Large intestine (tissue), 3 donors: Measurements from ENCODE around the gene CLCC1. TPM values are rescaled to one million over a fixed set of nuclear protein-coding genes. Genes with fewer than 3 reads are reported as not detected.

Experiments
- DNase-seq, 2 donors: peaks; one replicate each; pipeline versions ENCODE4 v3.0.0 to v3.0.0-alpha.2; 2013
- H3K27ac ChIP-seq: one replicate; pipeline ENCODE4 v1.5.1; 2013; ENCODE audit warnings: low read length
- H3K27me3 ChIP-seq: 2 replicates; pipeline ENCODE4 v1.6.1; 2013; ENCODE audit warnings: low read length; ENCODE audit not compliant: control insufficient read depth, insufficient read depth
- H3K36me3 ChIP-seq: 2 replicates; pipeline ENCODE4 v1.6.1; 2013; ENCODE audit warnings: low read length; ENCODE audit not compliant: control insufficient read depth, insufficient read depth
- H3K4me1 ChIP-seq: one replicate; pipeline ENCODE4 v1.6.1; 2013; ENCODE audit warnings: low read length; ENCODE audit not compliant: control insufficient read depth, insufficient read depth
- H3K4me3 ChIP-seq: one replicate; pipeline ENCODE4 v1.5.1; 2013; ENCODE audit warnings: low read length
- H3K9me3 ChIP-seq: one replicate; pipeline ENCODE4 v1.6.1; 2013; ENCODE audit warnings: mild to moderate bottlenecking, low read depth, low read length, moderate library complexity; ENCODE audit not compliant: control insufficient read depth
- WGBS: methylation state at CpG from one replicate; pipeline ENCODE4 v1.1.5; 2013; ENCODE audit warnings: low lambda C conversion rate; ENCODE audit not compliant: insufficient coverage; 5-methylcytosine and 5-hydroxymethylcytosine counted together
- polyA plus RNA-seq: library from polyadenylated mRNA; unstranded; fragments of 120-200 nt; gene quantifications from one replicate; pipeline ENCODE4 v1.2.1, GENCODE V29; 2013

CLCC1 gene
- polyA plus RNA-seq, 1 donor: 25.5 TPM

DNA sequence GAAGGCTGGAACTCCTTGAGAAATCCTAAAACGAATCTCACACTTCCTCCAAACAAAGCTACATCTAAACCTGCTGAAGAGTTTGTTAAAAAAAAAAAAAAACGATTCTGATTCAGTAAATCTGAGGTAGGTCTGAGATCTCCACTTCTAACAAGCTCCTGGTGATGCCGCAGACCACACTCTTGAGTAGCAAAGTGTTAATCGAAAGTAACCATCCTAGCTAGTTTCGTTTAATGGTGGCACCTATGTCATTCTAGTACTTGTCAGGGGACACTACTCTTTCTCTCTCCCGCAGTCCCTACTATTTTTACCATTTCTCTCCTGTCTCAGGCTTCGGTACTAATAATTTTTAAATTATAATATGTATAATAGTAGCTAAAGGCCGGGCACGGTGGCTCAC is 2.1 kb downstream of the CLCC1 start:
- Histone ChIP-seq H3K4me3 (no peak overlapping the region), H3K27me3 (no peaks in the 10 kb centered on the region), H3K27ac (no peak overlapping the region), H3K36me3 (peaks cover 2% of the 10 kb centered on the region), H3K9me3 (no peaks in the 10 kb centered on the region), H3K4me1 (peaks cover 4% of the 10 kb centered on the region)
- no CpG with 5 or more reads among the region's 9 CpGs for WGBS
- DNase-seq: no peak

DNA sequence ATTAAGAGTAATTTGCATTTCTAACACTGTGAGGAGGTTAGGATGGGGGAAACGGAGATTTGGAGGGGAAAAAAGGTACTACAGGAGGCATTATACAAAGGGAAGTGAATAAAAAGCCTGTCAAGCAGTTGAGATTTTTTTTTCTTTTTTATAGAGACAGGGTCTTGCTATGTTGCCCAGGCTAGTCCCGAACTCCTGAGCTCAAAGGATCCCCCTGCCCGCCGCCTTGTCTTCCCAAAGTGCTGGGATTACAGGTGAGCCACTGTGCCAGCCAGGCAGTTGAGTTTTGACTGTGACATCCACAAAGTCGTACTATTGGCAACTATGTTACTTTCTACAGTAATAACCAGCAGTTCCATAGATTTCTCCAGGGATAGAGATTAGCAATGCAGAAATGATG is 2.6 kb downstream of the CLCC1 start:
- Histone ChIP-seq H3K36me3 (peaks cover 4% of the 10 kb centered on the region), H3K4me3 (no peak overlapping the region), H3K9me3 (no peaks in the 10 kb centered on the region), H3K27me3 (no peaks in the 10 kb centered on the region), H3K4me1 (peaks cover 4% of the 10 kb centered on the region), H3K27ac (no peak overlapping the region)
- no peak for DNase-seq
- no CpG with 5 or more reads among the region's 5 CpGs for WGBS

DNA sequence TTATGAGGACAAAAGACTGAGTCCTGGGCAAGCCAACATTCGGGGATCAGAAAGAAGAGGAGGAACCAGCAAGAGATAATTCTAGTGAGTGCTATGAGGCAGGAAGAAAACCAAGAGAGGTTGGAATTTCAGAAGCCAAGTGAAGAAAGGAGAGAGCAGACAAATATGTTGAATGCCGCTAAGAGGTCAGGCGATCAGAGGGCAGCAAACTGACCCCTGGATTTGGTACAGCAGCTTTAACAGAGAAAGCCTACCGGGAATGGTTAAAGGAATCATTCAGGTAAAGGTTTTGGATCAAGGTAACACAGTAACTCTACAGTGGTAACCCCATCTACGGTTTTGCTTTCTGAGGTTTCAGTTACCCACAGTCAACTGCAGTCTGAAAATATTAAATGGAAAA is 5.4 kb downstream of the CLCC1 start:
- Histone ChIP-seq H3K36me3 (peaks cover 11% of the 10 kb centered on the region), H3K4me3 (no peak overlapping the region), H3K27me3 (no peaks in the 10 kb centered on the region), H3K9me3 (no peaks in the 10 kb centered on the region), H3K4me1 (peaks cover 4% of the 10 kb centered on the region), H3K27ac (no peak overlapping the region)
- WGBS: 71% methylated on average over 1 of the region's 5 CpGs
- DNase-seq: no peak

DNA sequence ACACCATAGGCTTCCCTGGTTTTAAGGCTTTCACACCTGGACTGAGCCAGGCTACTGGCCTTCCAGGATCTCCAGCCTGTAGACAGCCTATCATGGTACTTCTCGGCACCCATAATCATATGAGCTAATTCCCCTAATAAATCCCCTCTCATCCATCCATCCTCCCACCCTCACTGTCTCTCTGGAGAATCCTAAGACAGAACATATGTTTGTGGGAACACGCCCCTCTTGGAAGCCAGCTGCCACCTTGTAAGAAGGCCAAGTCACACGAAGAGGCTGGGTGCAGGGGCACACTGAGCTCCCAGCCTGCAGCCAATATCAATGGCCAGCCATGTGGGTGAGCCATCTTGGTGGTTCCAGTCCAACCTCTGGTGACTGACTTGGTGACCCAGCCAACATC is 7.4 kb downstream of the CLCC1 start:
- H3K36me3 ChIP-seq: peaks cover 11% of the 10 kb centered on the region
- DNase-seq: no peak
- H3K4me3 ChIP-seq: no peak overlapping the region
- WGBS: no CpG with 5 or more reads among the region's 3 CpGs
- no peaks in the 10 kb centered on the region for H3K4me1 ChIP-seq
- H3K9me3 ChIP-seq: no peaks in the 10 kb centered on the region
- H3K27me3 ChIP-seq: no peaks in the 10 kb centered on the region
- H3K27ac ChIP-seq: no peak overlapping the region

DNA sequence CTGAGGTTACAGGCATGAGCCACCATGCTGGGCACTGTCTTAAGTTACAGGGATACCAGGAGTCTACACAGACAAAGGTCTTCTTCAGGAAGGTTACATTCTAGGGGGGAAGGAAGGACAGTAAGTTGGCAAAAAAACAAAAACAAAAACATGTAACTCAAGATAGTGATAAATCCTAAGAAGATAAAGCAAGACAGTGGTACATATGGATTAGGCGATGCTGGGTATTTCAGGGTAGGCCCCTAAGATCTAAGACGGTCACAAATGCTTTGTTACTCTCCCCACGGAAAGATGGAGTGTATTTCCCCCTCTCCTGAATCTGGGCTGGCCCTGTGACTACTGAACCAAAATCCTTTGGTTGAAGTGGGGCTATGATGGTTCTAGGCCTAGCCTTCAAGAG is 8.2 kb downstream of the CLCC1 start:
- no peak for DNase-seq
- no peaks in the 10 kb centered on the region for H3K4me1 ChIP-seq

DNA sequence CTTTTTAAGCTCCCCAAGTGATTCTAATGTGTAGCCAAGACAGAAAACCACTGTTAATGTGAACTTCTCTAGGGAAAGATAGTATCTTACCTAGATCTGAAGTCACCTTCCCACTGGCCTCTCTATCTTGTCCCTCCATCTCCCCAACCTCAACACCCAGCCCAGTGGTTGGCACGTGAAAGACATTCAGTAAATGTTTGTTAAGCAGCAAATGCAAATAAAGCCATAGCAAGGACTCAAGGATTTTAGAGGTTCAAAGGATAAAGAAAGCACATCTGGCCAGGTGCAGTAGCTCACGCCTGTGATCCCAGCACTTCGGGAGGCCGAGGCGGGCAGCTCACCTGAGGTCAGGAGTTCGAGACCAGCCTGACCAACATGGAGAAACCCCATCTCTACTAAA is 9.8 kb downstream of the CLCC1 start:
- WGBS: no CpG with 5 or more reads among the region's 6 CpGs
- Histone ChIP-seq H3K9me3 (no peaks in the 10 kb centered on the region), H3K36me3 (peaks cover 11% of the 10 kb centered on the region), H3K27ac (no peak overlapping the region), H3K4me1 (no peaks in the 10 kb centered on the region), H3K27me3 (no peaks in the 10 kb centered on the region), H3K4me3 (no peak overlapping the region)
- no peak for DNase-seq

More for the DNA sequence above, 8.2 kb downstream of the CLCC1 start:
- no peaks in the 10 kb centered on the region for H3K9me3 ChIP-seq
- no peaks in the 10 kb centered on the region for H3K27me3 ChIP-seq
- peaks cover 11% of the 10 kb centered on the region for H3K36me3 ChIP-seq
- H3K27ac ChIP-seq: no peak overlapping the region
- no peak overlapping the region for H3K4me3 ChIP-seq
- WGBS: no CpG with 5 or more reads among the region's 3 CpGs

DNA sequence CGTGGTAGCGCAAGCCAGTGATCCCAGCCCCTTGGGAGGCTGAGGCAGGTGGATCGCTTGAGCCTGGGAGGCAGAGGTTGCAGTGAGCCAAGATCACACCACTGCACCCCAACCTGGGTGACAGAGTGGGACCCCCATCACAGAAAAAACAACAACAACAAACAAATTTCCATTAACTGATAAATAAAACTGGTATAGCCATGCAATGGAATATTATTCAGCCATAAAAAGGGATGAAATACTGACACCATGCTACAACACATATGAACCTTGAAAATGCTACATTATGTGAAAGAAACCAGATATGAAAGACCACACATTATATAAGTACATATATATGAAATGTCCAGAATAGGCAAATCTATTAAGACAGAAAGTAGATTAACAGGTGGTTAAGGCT is 12.0 kb downstream of the CLCC1 start:
- Histone ChIP-seq H3K4me3 (no peak overlapping the region), H3K9me3 (no peaks in the 10 kb centered on the region), H3K4me1 (peaks cover 4% of the 10 kb centered on the region), H3K36me3 (peaks cover 16% of the 10 kb centered on the region), H3K27me3 (no peaks in the 10 kb centered on the region), H3K27ac (no peak overlapping the region)
- WGBS: no CpG with 5 or more reads among the region's 3 CpGs
- DNase-seq: no peak

DNA sequence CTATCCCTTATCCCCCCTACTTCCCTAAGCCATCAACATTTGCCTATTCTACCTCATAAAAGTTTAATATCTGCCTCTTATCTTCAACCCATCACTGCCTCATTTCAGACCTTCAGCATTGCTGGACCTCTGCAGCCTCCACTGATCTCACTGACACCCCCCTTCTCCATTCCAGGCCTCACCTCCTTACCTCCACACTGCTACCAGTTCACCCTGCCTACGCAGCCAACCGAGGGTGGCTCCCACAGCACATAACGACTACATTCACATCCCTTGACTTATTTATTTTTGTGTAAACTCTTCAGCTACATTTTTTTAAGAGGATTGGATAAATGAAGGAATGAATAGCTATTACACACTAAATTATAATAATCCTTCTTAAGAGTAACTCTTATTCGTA is 14.2 kb downstream of the CLCC1 start:
- Histone ChIP-seq H3K9me3 (no peaks in the 10 kb centered on the region), H3K36me3 (peaks cover 19% of the 10 kb centered on the region), H3K27me3 (no peaks in the 10 kb centered on the region), H3K27ac (no peak overlapping the region), H3K4me1 (peaks cover 4% of the 10 kb centered on the region), H3K4me3 (no peak overlapping the region)
- DNase-seq: no peak
- 87% methylated on average over 3 of the region's 4 CpGs for WGBS

DNA sequence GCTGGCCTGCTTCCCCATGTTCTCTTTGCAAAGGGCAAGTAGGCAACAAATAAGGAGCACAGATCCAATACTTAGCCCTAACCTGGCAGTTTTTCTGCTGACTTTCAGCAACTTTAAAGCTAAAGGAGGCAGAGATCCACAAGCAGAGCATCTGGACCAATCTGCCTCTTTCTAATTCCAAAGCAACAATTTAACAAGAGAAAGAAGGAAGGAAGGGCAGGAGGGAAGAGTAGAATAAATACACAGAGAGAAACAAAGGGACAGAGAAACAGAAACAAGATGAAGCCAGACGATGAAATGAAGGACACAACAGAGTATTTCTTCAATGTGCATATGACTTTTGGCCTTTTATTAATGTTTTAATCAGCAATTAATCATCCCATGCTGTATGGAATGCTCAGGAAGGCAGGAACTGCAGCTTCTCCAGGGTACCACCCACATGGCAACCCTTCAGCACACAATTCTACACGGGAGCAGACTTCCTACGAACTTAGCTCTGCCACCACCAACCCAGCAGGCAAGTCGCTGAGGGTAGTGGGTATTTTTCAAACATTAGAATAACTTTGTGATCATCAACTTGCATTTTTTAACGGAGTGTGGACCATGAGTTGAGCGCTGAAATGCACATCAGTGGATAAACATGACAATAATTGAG is 15.3 kb downstream of the CLCC1 start:
- WGBS: 86% methylated on average over 1 of the region's 6 CpGs
- Histone ChIP-seq H3K36me3 (peaks cover 24% of the 10 kb centered on the region), H3K4me3 (no peak overlapping the region), H3K4me1 (peaks cover 4% of the 10 kb centered on the region), H3K27me3 (no peaks in the 10 kb centered on the region), H3K9me3 (no peaks in the 10 kb centered on the region), H3K27ac (no peak overlapping the region)
- no peak for DNase-seq

DNA sequence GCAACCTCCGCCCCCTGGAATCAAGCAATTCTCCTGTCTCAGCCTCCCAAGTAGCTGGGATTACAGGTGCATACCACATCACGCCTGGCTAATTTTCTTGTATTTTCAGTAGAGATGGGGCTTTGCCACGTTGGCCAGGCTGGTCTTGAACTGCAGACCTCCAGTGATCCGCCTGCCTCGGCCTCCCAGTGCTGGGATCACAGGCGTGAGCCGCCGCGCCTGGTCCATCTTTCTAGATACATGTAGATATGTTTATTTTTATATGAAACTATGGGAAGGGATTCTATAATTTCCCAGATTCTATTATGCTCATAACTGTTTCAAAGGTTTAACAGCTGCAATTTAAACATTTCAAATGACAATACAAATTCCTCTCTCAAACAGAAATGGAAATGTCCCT is 27.1 kb downstream of the CLCC1 start:
- peaks cover 72% of the 10 kb centered on the region for H3K36me3 ChIP-seq

DNA sequence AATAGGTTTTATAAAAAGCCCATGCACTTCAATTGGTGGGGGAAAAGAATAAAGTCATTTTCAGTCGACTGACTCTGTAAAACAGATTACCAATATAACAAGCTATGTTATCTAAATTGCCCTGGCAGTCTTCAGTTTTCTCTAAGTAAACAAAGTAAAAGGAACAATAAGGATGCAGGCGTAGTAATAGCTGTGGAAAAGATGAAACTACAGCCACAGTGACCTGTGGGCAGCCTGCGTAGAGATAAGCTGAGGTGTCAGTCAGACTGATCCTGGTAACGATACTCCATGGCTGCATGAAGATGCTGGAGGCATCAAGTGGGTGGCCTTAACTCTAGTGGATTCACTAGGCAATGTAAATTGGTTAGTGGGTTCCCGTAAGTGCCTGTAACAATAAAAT is 29.3 kb downstream of the CLCC1 start:
- Histone ChIP-seq H3K27me3 (no peaks in the 10 kb centered on the region), H3K4me3 (no peak overlapping the region), H3K9me3 (no peaks in the 10 kb centered on the region), H3K27ac (no peak overlapping the region), H3K36me3 (peaks cover 81% of the 10 kb centered on the region), H3K4me1 (no peaks in the 10 kb centered on the region)
- no peak for DNase-seq
- 58% methylated on average over 2 of the region's 5 CpGs for WGBS

More for the DNA sequence above, 27.1 kb downstream of the CLCC1 start:
- Histone ChIP-seq H3K4me1 (no peaks in the 10 kb centered on the region), H3K9me3 (no peaks in the 10 kb centered on the region), H3K27ac (no peak overlapping the region), H3K27me3 (no peaks in the 10 kb centered on the region), H3K4me3 (no peak overlapping the region)
- no peak for DNase-seq
- 100% methylated on average over 5 of the region's 9 CpGs for WGBS
